Muscle layer of colon (tissue), 2 donors: ENCODE measurements around the gene ZNF346.

Experiments used
- H3K27ac ChIP-seq: one replicate; pipeline ENCODE4 v1.7.0; 2013; ENCODE audit warnings: low read depth, mild to moderate bottlenecking, low read length, moderate library complexity
- H3K27me3 ChIP-seq, 2 donors: one replicate each; pipeline ENCODE4 v1.7.0; 2013; ENCODE audit warnings: low read length in 2 of 2, mild to moderate bottlenecking in 2 of 2; ENCODE audit not compliant: insufficient read depth in 2 of 2, control insufficient read depth in 1 of 2
- H3K36me3 ChIP-seq: one replicate; pipeline ENCODE4 v1.7.0; 2013; ENCODE audit warnings: mild to moderate bottlenecking, low read length; ENCODE audit not compliant: insufficient read depth
- H3K4me1 ChIP-seq: one replicate; pipeline ENCODE4 v1.7.0; 2013; ENCODE audit warnings: mild to moderate bottlenecking, low read length; ENCODE audit not compliant: insufficient read depth
- H3K4me3 ChIP-seq, 2 donors: one replicate each; pipeline ENCODE4 v1.7.0; 2013; ENCODE audit warnings: low read length in 2 of 2, low read depth in 1 of 2, mild to moderate bottlenecking in 1 of 2, moderate library complexity in 1 of 2
- H3K9ac ChIP-seq: one replicate; pipeline ENCODE4 v1.7.0; 2013; ENCODE audit warnings: low read length
- H3K9me3 ChIP-seq: one replicate; pipeline ENCODE4 v1.7.0; 2013; ENCODE audit warnings: mild to moderate bottlenecking, low read length
- donor health status: abdominal sarcoma.
- donor health status: Adenocarcinoma of cecum.

ZNF346 gene

GRCh38 chr5:177089825-177090641 lies 67.5 kb downstream of the ZNF346 start:
- H3K36me3 ChIP-seq: no peaks in the 10 kb centered on the region
- H3K4me1 ChIP-seq: no peaks in the 10 kb centered on the region
- H3K27me3 ChIP-seq: peaks cover 0 to 10% of the 10 kb centered on the region in 2 donors
- H3K27ac ChIP-seq: no peak overlapping the region
- H3K9me3 ChIP-seq: no peaks in the 10 kb centered on the region
- no peak overlapping the region for H3K4me3 ChIP-seq
- no peak overlapping the region for H3K9ac ChIP-seq

GRCh38 chr5:177090813-177091212 lies 68.3 kb downstream of the ZNF346 start:
- no peaks in the 10 kb centered on the region for H3K9me3 ChIP-seq
- peaks cover 0 to 10% of the 10 kb centered on the region in 2 donors for H3K27me3 ChIP-seq
- no peaks in the 10 kb centered on the region for H3K4me1 ChIP-seq
- no peaks in the 10 kb centered on the region for H3K36me3 ChIP-seq
- no peak overlapping the region for H3K27ac ChIP-seq
- no peak overlapping the region for H3K4me3 ChIP-seq
- H3K9ac ChIP-seq: no peak overlapping the region

- no peaks in the 10 kb centered on the region for H3K36me3 ChIP-seq
- no peak overlapping the region for H3K27ac ChIP-seq
- H3K27me3 ChIP-seq: peaks cover 0 to 10% of the 10 kb centered on the region in 2 donors
Measured at GRCh38 chr5:177091232-177091631, 68.7 kb downstream of the ZNF346 start.

GRCh38 chr5:177092178-177093081 lies 69.9 kb downstream of the ZNF346 start:
- no peak overlapping the region for H3K4me3 ChIP-seq
- H3K4me1 ChIP-seq: no peaks in the 10 kb centered on the region
- no peak overlapping the region for H3K9ac ChIP-seq
- H3K27me3 ChIP-seq: peaks cover 0 to 4% of the 10 kb centered on the region in 2 donors
- H3K27ac ChIP-seq: no peak overlapping the region
- H3K36me3 ChIP-seq: no peaks in the 10 kb centered on the region
- no peaks in the 10 kb centered on the region for H3K9me3 ChIP-seq

More at GRCh38 chr5:177091232-177091631, 68.7 kb downstream of the ZNF346 start:
- Histone ChIP-seq H3K9ac (no peak overlapping the region), H3K4me1 (no peaks in the 10 kb centered on the region), H3K4me3 (no peak overlapping the region), H3K9me3 (no peaks in the 10 kb centered on the region)

- no peak overlapping the region for H3K4me3 ChIP-seq
- H3K9ac ChIP-seq: no peak overlapping the region
- H3K4me1 ChIP-seq: no peaks in the 10 kb centered on the region
- no peaks in the 10 kb centered on the region for H3K36me3 ChIP-seq
- no peaks in the 10 kb centered on the region for H3K27me3 ChIP-seq
- H3K27ac ChIP-seq: no peak overlapping the region
- no peaks in the 10 kb centered on the region for H3K9me3 ChIP-seq
Measured at GRCh38 chr5:177093082-177093712, 70.7 kb downstream of the ZNF346 start.

- H3K9ac ChIP-seq: no peak overlapping the region
- H3K4me1 ChIP-seq: no peaks in the 10 kb centered on the region
- H3K9me3 ChIP-seq: no peaks in the 10 kb centered on the region
- H3K27me3 ChIP-seq: no peaks in the 10 kb centered on the region
- no peak overlapping the region for H3K4me3 ChIP-seq
- H3K36me3 ChIP-seq: no peaks in the 10 kb centered on the region
- no peak overlapping the region for H3K27ac ChIP-seq
Measured at GRCh38 chr5:177093803-177094202, 71.3 kb downstream of the ZNF346 start.

- no peak overlapping the region for H3K9ac ChIP-seq
- no peaks in the 10 kb centered on the region for H3K27me3 ChIP-seq
- no peaks in the 10 kb centered on the region for H3K4me1 ChIP-seq
- no peak overlapping the region for H3K27ac ChIP-seq
- H3K9me3 ChIP-seq: no peaks in the 10 kb centered on the region
- H3K4me3 ChIP-seq: no peak overlapping the region
- H3K36me3 ChIP-seq: no peaks in the 10 kb centered on the region
Measured at GRCh38 chr5:177094224-177095087, 72.0 kb downstream of the ZNF346 start.

- Histone ChIP-seq H3K27ac (no peak overlapping the region), H3K9ac (no peak overlapping the region), H3K9me3 (no peaks in the 10 kb centered on the region), H3K4me3 (no peak overlapping the region), H3K27me3 (no peaks in the 10 kb centered on the region), H3K36me3 (no peaks in the 10 kb centered on the region), H3K4me1 (no peaks in the 10 kb centered on the region)
Measured at GRCh38 chr5:177095088-177095669, 72.7 kb downstream of the ZNF346 start.

- Histone ChIP-seq H3K9me3 (no peaks in the 10 kb centered on the region), H3K27ac (no peak overlapping the region), H3K9ac (no peak overlapping the region), H3K4me3 (no peak overlapping the region), H3K27me3 (no peaks in the 10 kb centered on the region), H3K36me3 (no peaks in the 10 kb centered on the region), H3K4me1 (no peaks in the 10 kb centered on the region)
Measured at GRCh38 chr5:177096162-177097015, 73.9 kb downstream of the ZNF346 start.
